Body of pancreas (tissue), 4 donors: ENCODE measurements around the gene ZG16B.

Experiments used
- POLR2A ChIP-seq, 3 donors: fragments of 450-650 bp; IDR thresholded peaks; one replicate each; pipeline ENCODE4 v1.6.1; 2016; ENCODE audit warnings: antibody characterized with exemption in 3 of 3, mild to moderate bottlenecking in 2 of 3
- TF ChIP-seq, protein P1 (sequence below), 7 experiments: fragments of 450-650 bp in 4 of 7; fragments of 200-600 bp in 3 of 7; sonication (generic) in 3 of 7; IDR thresholded peaks; one replicate each; pipeline ENCODE4 v1.5.1; 2016 to 2019; ENCODE audit warnings: antibody characterized with exemption in 7 of 7

DNA sequence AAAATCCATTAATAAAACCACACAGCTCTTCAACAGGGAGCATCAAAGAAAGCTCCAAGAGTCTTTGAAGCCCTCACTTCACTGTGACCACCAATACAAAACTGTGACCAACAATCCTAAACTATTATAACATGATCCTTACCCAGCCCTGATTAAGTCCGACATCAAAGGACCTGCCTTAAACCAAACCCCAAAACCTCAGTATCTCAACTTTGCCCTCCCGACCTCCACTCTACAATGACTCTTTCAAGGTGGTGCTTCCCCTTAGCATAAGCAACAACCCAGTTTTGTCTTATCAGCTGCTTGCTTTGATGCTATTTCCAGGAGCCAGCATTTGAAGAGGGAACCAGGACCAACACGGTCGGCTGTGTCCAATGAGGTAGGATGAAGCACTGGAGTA, 36.3 kb downstream of the ZG16B start:
- no peak for TF ChIP-seq POLR2A (IDR thresholded peaks at IDR 0.05)
- TF ChIP-seq, protein P1, sequence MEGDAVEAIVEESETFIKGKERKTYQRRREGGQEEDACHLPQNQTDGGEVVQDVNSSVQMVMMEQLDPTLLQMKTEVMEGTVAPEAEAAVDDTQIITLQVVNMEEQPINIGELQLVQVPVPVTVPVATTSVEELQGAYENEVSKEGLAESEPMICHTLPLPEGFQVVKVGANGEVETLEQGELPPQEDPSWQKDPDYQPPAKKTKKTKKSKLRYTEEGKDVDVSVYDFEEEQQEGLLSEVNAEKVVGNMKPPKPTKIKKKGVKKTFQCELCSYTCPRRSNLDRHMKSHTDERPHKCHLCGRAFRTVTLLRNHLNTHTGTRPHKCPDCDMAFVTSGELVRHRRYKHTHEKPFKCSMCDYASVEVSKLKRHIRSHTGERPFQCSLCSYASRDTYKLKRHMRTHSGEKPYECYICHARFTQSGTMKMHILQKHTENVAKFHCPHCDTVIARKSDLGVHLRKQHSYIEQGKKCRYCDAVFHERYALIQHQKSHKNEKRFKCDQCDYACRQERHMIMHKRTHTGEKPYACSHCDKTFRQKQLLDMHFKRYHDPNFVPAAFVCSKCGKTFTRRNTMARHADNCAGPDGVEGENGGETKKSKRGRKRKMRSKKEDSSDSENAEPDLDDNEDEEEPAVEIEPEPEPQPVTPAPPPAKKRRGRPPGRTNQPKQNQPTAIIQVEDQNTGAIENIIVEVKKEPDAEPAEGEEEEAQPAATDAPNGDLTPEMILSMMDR (IDR thresholded peaks at IDR 0.05) = no peak
